GM19240 (cell line): ENCODE results near the gene CTNNA3.

Source experiments
- DNase-seq: peaks from one replicate; pipeline ENCODE4 v3.0.0; 2011; ENCODE audit warnings: low spot score; ENCODE audit not compliant: insufficient read length

Gene CTNNA3

GRCh38 chr10:65864036-65864435 lies 1832.0 kb downstream of the CTNNA3 start:
- no peak for DNase-seq
